Left lung (tissue), 10 donors: ENCODE measurements around the gene CYGB. TPM values are rescaled to one million over a fixed set of nuclear protein-coding genes. Genes with fewer than 3 reads are reported as not detected.
"Not testable (repeated sequence)": the region's sequence is repeated elsewhere in the genome, so short reads cannot be mapped to it uniquely, and the experiment has no call there.

ENCODE experiments used
- ATAC-seq: fragments of 200-7000 bp; cut with Tn5 transposase; one replicate; pipeline ENCODE4 v1.9.1; 2020; ENCODE audit warnings: moderate library complexity
- DNase-seq, 4 donors: peaks; one replicate each; pipeline ENCODE4 v3.0.0-alpha.2; 2013 to 2020
- H3K27ac ChIP-seq, 2 donors: fragments of 200-600 bp; sonication (generic) in 1 of 2; one replicate each; pipeline versions ENCODE4 v1.5.0 to v1.8.0; 2020 to 2021
- H3K27me3 ChIP-seq, 2 donors: fragments of 200-600 bp; sonication (generic) in 1 of 2; one replicate each; pipeline versions ENCODE4 v1.5.0 to v1.8.0; 2020 to 2021
- H3K36me3 ChIP-seq, 2 donors: fragments of 200-600 bp; sonication (generic) in 1 of 2; one replicate each; pipeline versions ENCODE4 v1.5.0 to v1.8.0; 2020 to 2021
- H3K4me1 ChIP-seq, 2 donors: fragments of 200-600 bp; one replicate each; pipeline ENCODE4 v1.8.0; 2021
- H3K4me3 ChIP-seq, 2 donors: fragments of 200-600 bp; sonication (generic) in 1 of 2; one replicate each; pipeline versions ENCODE4 v1.5.0 to v1.8.0; 2020 to 2021; ENCODE audit warnings: mild to moderate bottlenecking in 1 of 2
- H3K9me3 ChIP-seq, 2 donors: fragments of 200-600 bp; sonication (generic) in 1 of 2; one replicate each; pipeline versions ENCODE4 v1.5.0 to v1.8.0; 2020 to 2021
- CTCF ChIP-seq, 2 donors: fragments of 200-600 bp; sonication (generic) in 1 of 2; IDR thresholded peaks; one replicate each; pipeline versions ENCODE4 v1.5.0 to v1.8.0; 2021; ENCODE audit warnings: antibody characterized with exemption in 2 of 2
- intact Hi-C, 2 donors: fragments of 100-400 bp; cut with DNase I; formaldehyde crosslinking; loops; one replicate each; pipeline versions ENCODE4 v1.11.2 to v1.14.2; 2022
- polyA plus RNA-seq, 6 donors: library from polyadenylated mRNA; unstranded; fragments of 120-200 nt; gene quantifications; one replicate each; pipeline ENCODE4 v1.2.1, GENCODE V29; 2013; ENCODE audit not compliant: insufficient read length in 6 of 6
- total RNA-seq, 2 donors: library from RNA; stranded (reverse); fragmentation: NEBNext Ultra II Directional; extraction: Animal tissue kit (Norgen Biotek cat#: 25700); gene quantifications; one replicate each; pipeline ENCODE4 v1.2.1, GENCODE V29; 2021
- donor health status: DM: no; HTN: yes; CAD: no.
- donor health status: DM: no; HTN: no; CAD: no.

Gene CYGB
- total and polyA plus RNA-seq, 8 donors, result 10.2 to 37.1 (median 26.4) TPM

GRCh38 chr17:76534831-76535732 is 2.4 kb downstream of the CYGB start:
- peak in 1 of 4 donors; percentile 45 for DNase-seq
- H3K27ac ChIP-seq, result no peak overlapping the region
- peaks cover 16 to 37% of the 10 kb centered on the region in 2 donors for H3K4me1 ChIP-seq
- peaks cover 10 to 42% of the 10 kb centered on the region in 2 donors for H3K27me3 ChIP-seq
- no peaks in the 10 kb centered on the region for H3K36me3 ChIP-seq
- no peak for ATAC-seq
- intact Hi-C loops, result no loop called here
- H3K4me3 ChIP-seq, result no peak overlapping the region
- H3K9me3 ChIP-seq, result no peaks in the 10 kb centered on the region
- TF ChIP-seq CTCF (IDR thresholded peaks at IDR 0.05), result no peak

GRCh38 chr17:76533640-76534359 is 3.7 kb downstream of the CYGB start:
- H3K9me3 ChIP-seq, intact Hi-C loops, H3K4me3 ChIP-seq, H3K36me3 ChIP-seq, ATAC-seq, H3K27ac ChIP-seq: not testable (repeated sequence)
- peaks cover 10 to 29% of the 10 kb centered on the region in 2 donors for H3K27me3 ChIP-seq
- peaks cover 27 to 39% of the 10 kb centered on the region in 2 donors for H3K4me1 ChIP-seq
- peak in 1 of 4 donors; percentile 37 for DNase-seq

GRCh38 chr17:76532072-76532651 is 5.3 kb downstream of the CYGB start:
- DNase-seq (no peak), ATAC-seq (no peak)
- Histone ChIP-seq H3K27me3 (peaks cover 0 to 14% of the 10 kb centered on the region in 2 donors), H3K9me3 (no peaks in the 10 kb centered on the region), H3K36me3 (no peaks in the 10 kb centered on the region), H3K4me3 (no peak overlapping the region), H3K27ac (peak overlapping the region in 1 of 2 donors; percentile 80), H3K4me1 (peaks cover 37 to 43% of the 10 kb centered on the region in 2 donors)
- no peak for TF ChIP-seq CTCF (IDR thresholded peaks at IDR 0.05)
- intact Hi-C loops, result no loop called here

- TF ChIP-seq CTCF (IDR thresholded peaks at IDR 0.05), result no peak
- Histone ChIP-seq H3K27me3 (peaks cover 0 to 8% of the 10 kb centered on the region in 2 donors), H3K4me1 (peaks cover 37 to 46% of the 10 kb centered on the region in 2 donors), H3K4me3 (no peak overlapping the region), H3K9me3 (no peaks in the 10 kb centered on the region), H3K36me3 (no peaks in the 10 kb centered on the region), H3K27ac (peak overlapping the region in 1 of 2 donors; percentile 80)
- DNase-seq (no peak), ATAC-seq (no peak)
- intact Hi-C loops, result no loop called here
Measured at GRCh38 chr17:76531486-76532038, 5.9 kb downstream of the CYGB start.

- Histone ChIP-seq H3K27me3 (peaks cover 0 to 2% of the 10 kb centered on the region in 2 donors), H3K9me3 (no peaks in the 10 kb centered on the region), H3K4me1 (peaks cover 37 to 50% of the 10 kb centered on the region in 2 donors), H3K36me3 (no peaks in the 10 kb centered on the region), H3K27ac (peak overlapping the region; percentile 80 to 89), H3K4me3 (no peak overlapping the region)
- ATAC-seq (no peak), DNase-seq (no peak)
- intact Hi-C loops, result no loop called here
- no peak for TF ChIP-seq CTCF (IDR thresholded peaks at IDR 0.05)
Measured at GRCh38 chr17:76530811-76531485, 6.6 kb downstream of the CYGB start.
